H9 (cell line): ENCODE data around the gene POU2AF1. TPM values are rescaled to one million over a fixed set of nuclear protein-coding genes. Genes with fewer than 3 reads are reported as not detected.

Experiments
- DNase-seq: peaks from one replicate; pipeline ENCODE4 v3.0.0-alpha.2; 2017
- H2AFZ ChIP-seq: one replicate; pipeline ENCODE4 v1.6.1; 2013; ENCODE audit warnings: mild to moderate bottlenecking, low read length, control low read depth, moderate library complexity
- H2AK5ac ChIP-seq: 2 replicates; pipeline ENCODE4 v1.6.1; 2013; ENCODE audit warnings: low read length, control low read depth, mixed read lengths; ENCODE audit not compliant: insufficient read length
- H2BK120ac ChIP-seq: one replicate; pipeline ENCODE4 v1.6.1; 2013; ENCODE audit warnings: low read depth, mild to moderate bottlenecking, low read length, control low read depth, inconsistent platforms; ENCODE audit not compliant: poor library complexity, severe bottlenecking
- H2BK12ac ChIP-seq: 2 replicates; pipeline ENCODE4 v1.6.1; 2013; ENCODE audit warnings: low read length, control low read depth, mixed read lengths, low read depth; ENCODE audit not compliant: insufficient read length
- H2BK15ac ChIP-seq: 2 replicates; pipeline ENCODE4 v1.6.1; 2013; ENCODE audit warnings: low read depth, low read length, control low read depth
- H2BK20ac ChIP-seq: one replicate; pipeline ENCODE4 v1.6.1; 2013; ENCODE audit warnings: low read depth, mild to moderate bottlenecking, low read length, control low read depth, inconsistent platforms; ENCODE audit not compliant: poor library complexity, severe bottlenecking
- H2BK5ac ChIP-seq: 2 replicates; pipeline ENCODE4 v1.6.1; 2013; ENCODE audit warnings: low read length, control low read depth, mixed read lengths; ENCODE audit not compliant: insufficient read length
- H3K14ac ChIP-seq: 2 replicates; pipeline ENCODE4 v1.6.1; 2013; ENCODE audit warnings: low read length, control low read depth; ENCODE audit not compliant: insufficient read depth
- H3K18ac ChIP-seq: 2 replicates; pipeline ENCODE4 v1.6.1; 2013; ENCODE audit warnings: low read depth, mild to moderate bottlenecking, mixed read lengths, low read length, control low read depth; ENCODE audit not compliant: insufficient read length
- H3K23ac ChIP-seq: 2 replicates; pipeline ENCODE4 v1.6.1; 2013; ENCODE audit warnings: low read length, control low read depth, mixed read lengths, low read depth; ENCODE audit not compliant: insufficient read length
- H3K23me2 ChIP-seq: 2 replicates; pipeline ENCODE4 v1.6.1; 2013; ENCODE audit warnings: low read depth, mild to moderate bottlenecking, mixed read lengths, low read length, control low read depth; ENCODE audit not compliant: insufficient read length, poor library complexity, severe bottlenecking
- H3K27ac ChIP-seq: 2 replicates; pipeline ENCODE4 v1.5.1; 2013; ENCODE audit warnings: low read length, control low read depth, mixed read lengths, low read depth; ENCODE audit not compliant: insufficient read length
- H3K27me3 ChIP-seq: 2 replicates; pipeline ENCODE4 v1.6.1; 2013; ENCODE audit warnings: low read length, control low read depth, inconsistent platforms; ENCODE audit not compliant: insufficient read depth
- H3K4ac ChIP-seq: 2 replicates; pipeline ENCODE4 v1.6.1; 2013; ENCODE audit warnings: low read depth, mild to moderate bottlenecking, control low read depth, inconsistent platforms, low read length, moderate library complexity
- H3K4me1 ChIP-seq: 2 replicates; pipeline ENCODE4 v1.6.1; 2013; ENCODE audit warnings: low read length, control low read depth, inconsistent platforms; ENCODE audit not compliant: insufficient read depth
- H3K4me2 ChIP-seq: 2 replicates; pipeline ENCODE4 v1.6.1; 2013; ENCODE audit warnings: low read length, control low read depth, mixed read lengths; ENCODE audit not compliant: insufficient read length, insufficient read depth
- H3K56ac ChIP-seq: 2 replicates; pipeline ENCODE4 v1.6.1; 2013; ENCODE audit warnings: low read depth, mild to moderate bottlenecking, mixed read lengths, low read length, control low read depth; ENCODE audit not compliant: insufficient read length
- H3K79me1 ChIP-seq: 2 replicates; pipeline ENCODE4 v1.6.1; 2013; ENCODE audit warnings: low read depth, mild to moderate bottlenecking, moderate library complexity, low read length, control low read depth, inconsistent platforms; ENCODE audit not compliant: insufficient read depth, poor library complexity, severe bottlenecking
- H3K79me2 ChIP-seq: 2 replicates; pipeline ENCODE4 v1.6.1; 2013; ENCODE audit warnings: low read length, control low read depth, inconsistent platforms; ENCODE audit not compliant: insufficient read depth
- H3K9ac ChIP-seq: 2 replicates; pipeline ENCODE4 v1.6.1; 2013; ENCODE audit warnings: low read length, control low read depth, mixed read lengths; ENCODE audit not compliant: insufficient read length; ENCODE audit errors: extremely low read depth
- H3K9me3 ChIP-seq: one replicate; pipeline ENCODE4 v1.6.1; 2013; ENCODE audit warnings: low read depth, low read length, inconsistent platforms; ENCODE audit not compliant: control insufficient read depth
- H3T11ph ChIP-seq: one replicate; pipeline ENCODE4 v1.6.1; 2013; ENCODE audit warnings: mild to moderate bottlenecking, low read length, control low read depth, inconsistent platforms
- H4K20me1 ChIP-seq: one replicate; pipeline ENCODE4 v1.6.1; 2013; ENCODE audit not compliant: control insufficient read depth, insufficient read length, insufficient read depth
- H4K5ac ChIP-seq: 2 replicates; pipeline ENCODE4 v1.6.1; 2013; ENCODE audit warnings: low read depth, mild to moderate bottlenecking, mixed read lengths, low read length, control low read depth; ENCODE audit not compliant: insufficient read length
- H4K8ac ChIP-seq: replicated peaks from 2 replicates; pipeline ENCODE4 v1.6.1; 2013; ENCODE audit warnings: low read length, control low read depth, mixed read lengths, low read depth; ENCODE audit not compliant: insufficient read length
- H4K91ac ChIP-seq: 2 replicates; pipeline ENCODE4 v1.6.1; 2013; ENCODE audit warnings: low read depth, mild to moderate bottlenecking, moderate library complexity, mixed read lengths, low read length, control low read depth; ENCODE audit not compliant: insufficient read length
- H3K27ac Mint-ChIP-seq, 3 experiments: 2 replicates in 2 of 3; 3 replicates in 1 of 3; pipeline ENCODE4 v1.8.0; 2020 to 2021; ENCODE audit warnings: mixed read lengths in 3 of 3, mild to moderate bottlenecking in 1 of 3, moderate library complexity in 1 of 3
- H3K27me3 Mint-ChIP-seq: 2 replicates; pipeline ENCODE4 v1.8.0; 2021; ENCODE audit warnings: low read depth, mild to moderate bottlenecking, moderate library complexity, mixed read lengths
- H3K36me3 Mint-ChIP-seq, 3 experiments: 2 replicates in 2 of 3; 3 replicates in 1 of 3; pipeline ENCODE4 v1.8.0; 2020 to 2021; ENCODE audit warnings: low read depth in 3 of 3, mixed read lengths in 3 of 3; ENCODE audit not compliant: insufficient read depth in 1 of 3
- H3K4me1 Mint-ChIP-seq, 2 experiments: 2 replicates each; pipeline ENCODE4 v1.8.0; 2020; ENCODE audit warnings: mixed read lengths in 2 of 2
- H3K4me3 Mint-ChIP-seq, 2 experiments: 2 replicates in 1 of 2; 3 replicates in 1 of 2; pipeline ENCODE4 v1.8.0; 2020 to 2021; ENCODE audit warnings: mild to moderate bottlenecking in 2 of 2, mixed read lengths in 2 of 2, moderate library complexity in 1 of 2
- H3K9me3 Mint-ChIP-seq, 2 experiments: 2 replicates in 1 of 2; 3 replicates in 1 of 2; pipeline ENCODE4 v1.8.0; 2020; ENCODE audit warnings: mild to moderate bottlenecking in 2 of 2, mixed read lengths in 2 of 2, moderate library complexity in 1 of 2
- CTCF ChIP-seq: fragments of 200-600 bp; sonication (generic); conservative IDR thresholded peaks from 3 replicates; pipeline ENCODE4 v1.8.0; 2021; ENCODE audit warnings: antibody characterized with exemption, mild to moderate bottlenecking
- WGBS: extraction: QIAGEN DNeasy Blood & Tissue Kit; methylation state at CpG from one replicate; pipeline ENCODE4 v1.1.7; 2013; ENCODE audit warnings: missing lambda C conversion rate, low lambda C conversion rate, mixed read lengths; ENCODE audit not compliant: insufficient read length; ENCODE audit errors: extremely low coverage; 5-methylcytosine and 5-hydroxymethylcytosine counted together
- total RNA-seq: library from RNA; stranded (reverse); gene quantifications from 2 replicates; pipeline ENCODE4 v1.2.1, GENCODE V29; 2021

The POU2AF1 gene
- total RNA-seq, 1 experiment from 2014 or later: not detected

GRCh38 chr11:111357150-111358037 lies 21.7 kb downstream of the POU2AF1 start:
- Mint-ChIP-seq H3K36me3 (no peaks in the 10 kb centered on the region), H3K4me3 (no peak overlapping the region), H3K27me3 (peaks cover 3% of the 10 kb centered on the region; the same call in 1 of the 2 replicates), H3K9me3 (no peaks in the 10 kb centered on the region; a peak in 1 of 5 replicates), H3K4me1 (no peaks in the 10 kb centered on the region), H3K27ac (0 out of 7 replicates have a peak overlapping the region, but pooled peaks of 1 of the 3 experiments have one; percentile 27)
- no peak overlapping the region for H4K91ac ChIP-seq
- H2AFZ ChIP-seq: no peak overlapping the region
- no peak overlapping the region for H4K8ac ChIP-seq
- no peak overlapping the region for H4K5ac ChIP-seq
- no peak overlapping the region for H2BK15ac ChIP-seq
- no peak overlapping the region for H3K9ac ChIP-seq
- no peaks in the 10 kb centered on the region for H3K9me3 ChIP-seq
- no peaks in the 10 kb centered on the region for H3K4me1 ChIP-seq
- no peaks in the 10 kb centered on the region for H4K20me1 ChIP-seq
- no peaks in the 10 kb centered on the region for H3K79me1 ChIP-seq
- no peak overlapping the region for H3K14ac ChIP-seq
- H2BK120ac ChIP-seq: no peak overlapping the region
- H3K4ac ChIP-seq: no peak overlapping the region
- no peak overlapping the region for H3K23ac ChIP-seq
- no peak overlapping the region for H3K18ac ChIP-seq
- no peak overlapping the region for H3T11ph ChIP-seq
- no peak overlapping the region for H2BK20ac ChIP-seq
- H2BK12ac ChIP-seq: no peak overlapping the region
- H3K23me2 ChIP-seq: no peaks in the 10 kb centered on the region
- H2BK5ac ChIP-seq: no peak overlapping the region
- no peaks in the 10 kb centered on the region for H3K79me2 ChIP-seq
- DNase-seq: no peak
- no peak overlapping the region for H3K56ac ChIP-seq
- H3K27me3 ChIP-seq: no peaks in the 10 kb centered on the region
- no peak overlapping the region for H2AK5ac ChIP-seq
- H3K4me2 ChIP-seq: no peak overlapping the region
- H3K27ac ChIP-seq: no peak overlapping the region
- no peak for TF ChIP-seq CTCF
- WGBS: no CpG with 5 or more reads among the region's 18 CpGs
